Measurements from ENCODE around the gene NXPH4. TPM values are rescaled to one million over a fixed set of nuclear protein-coding genes. Genes with fewer than 3 reads are reported as not detected.

The NXPH4 gene
- polyA plus RNA-seq, 1 experiment = 2.8 TPM

DNA sequence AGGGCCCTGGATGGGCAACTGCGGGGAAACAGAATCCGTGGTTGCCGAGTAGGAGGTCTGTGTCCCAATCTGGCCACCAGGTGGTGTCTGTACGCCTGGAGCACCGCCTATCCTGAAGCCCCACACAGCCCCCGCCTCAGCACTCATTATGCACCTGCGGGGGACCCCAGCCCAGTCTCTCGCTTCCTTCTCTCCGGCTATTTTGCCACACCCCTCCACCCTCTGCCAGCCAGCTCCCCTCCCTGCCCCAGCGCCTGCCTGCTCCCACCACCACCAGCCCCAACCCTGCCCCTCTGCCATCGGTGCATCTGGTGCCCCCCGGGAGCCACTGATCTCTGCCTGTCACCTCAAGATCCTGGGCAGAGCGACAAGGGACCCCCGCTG lies 2.2 kb upstream of the NXPH4 start:
- POLR2A ChIA-PET = interaction anchor here (0.8 kb wide), 1 partner anchor 15 kb away, joined by 3 read pairs; the partner anchor contains the start of gene SHMT2
- TF ChIP-seq, protein P1, sequence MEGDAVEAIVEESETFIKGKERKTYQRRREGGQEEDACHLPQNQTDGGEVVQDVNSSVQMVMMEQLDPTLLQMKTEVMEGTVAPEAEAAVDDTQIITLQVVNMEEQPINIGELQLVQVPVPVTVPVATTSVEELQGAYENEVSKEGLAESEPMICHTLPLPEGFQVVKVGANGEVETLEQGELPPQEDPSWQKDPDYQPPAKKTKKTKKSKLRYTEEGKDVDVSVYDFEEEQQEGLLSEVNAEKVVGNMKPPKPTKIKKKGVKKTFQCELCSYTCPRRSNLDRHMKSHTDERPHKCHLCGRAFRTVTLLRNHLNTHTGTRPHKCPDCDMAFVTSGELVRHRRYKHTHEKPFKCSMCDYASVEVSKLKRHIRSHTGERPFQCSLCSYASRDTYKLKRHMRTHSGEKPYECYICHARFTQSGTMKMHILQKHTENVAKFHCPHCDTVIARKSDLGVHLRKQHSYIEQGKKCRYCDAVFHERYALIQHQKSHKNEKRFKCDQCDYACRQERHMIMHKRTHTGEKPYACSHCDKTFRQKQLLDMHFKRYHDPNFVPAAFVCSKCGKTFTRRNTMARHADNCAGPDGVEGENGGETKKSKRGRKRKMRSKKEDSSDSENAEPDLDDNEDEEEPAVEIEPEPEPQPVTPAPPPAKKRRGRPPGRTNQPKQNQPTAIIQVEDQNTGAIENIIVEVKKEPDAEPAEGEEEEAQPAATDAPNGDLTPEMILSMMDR (IDR thresholded peaks at IDR 0.05; ENCODE audit: insufficient read depth, low read depth, low read length) = peak; percentile 74
- Histone ChIP-seq H3K36me3 (ENCODE audit: control insufficient read depth, insufficient read depth, low read length) (peaks cover 28% of the 10 kb centered on the region), H3K27me3 (ENCODE audit: control insufficient read depth, insufficient read depth, low read length) (peaks cover 4% of the 10 kb centered on the region; the same call in 1 of the 2 replicates), H3K4me3 (ENCODE audit: low read depth, low read length) (no peak overlapping the region)
- CTCF ChIA-PET = interaction anchor here (0.7 to 14.9 kb wide), 26 partner anchors 9 to 248 kb away, joined by 3 to 334 read pairs (median 4); partner anchors contain the start of genes GLI1, INHBE, NEMP1 and SHMT2
- DNase-seq (ENCODE audit: low read depth) = no peak

DNA sequence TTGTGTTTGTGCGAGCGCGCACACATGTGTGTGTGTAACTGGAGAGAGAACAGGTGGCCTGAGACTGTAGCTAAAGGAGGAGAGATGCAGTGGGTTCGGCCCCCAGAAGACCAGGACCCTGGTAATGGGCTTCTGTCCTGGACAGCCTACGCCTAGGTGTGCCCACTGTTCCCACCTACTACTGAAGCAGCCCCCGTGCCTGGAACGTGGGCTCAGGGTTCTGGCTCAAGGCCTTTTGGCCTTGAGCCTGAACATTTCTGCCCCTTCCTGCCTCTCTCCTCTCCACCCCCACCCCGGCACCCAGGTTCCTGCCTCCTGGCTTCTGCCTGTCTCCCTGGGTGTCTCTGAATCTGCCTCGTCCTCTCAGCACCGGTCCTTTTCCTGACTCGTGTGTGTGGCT lies 1.5 kb upstream of the NXPH4 start:
- POLR2A ChIA-PET = interaction anchor here (0.6 kb wide), 1 partner anchor 41 kb away, joined by 3 read pairs; no protein-coding TSS in a partner anchor
- Histone ChIP-seq H3K36me3 (ENCODE audit: control insufficient read depth, insufficient read depth, low read length) (peaks cover 22% of the 10 kb centered on the region), H3K27me3 (ENCODE audit: control insufficient read depth, insufficient read depth, low read length) (peaks cover 9% of the 10 kb centered on the region), H3K4me3 (ENCODE audit: low read depth, low read length) (no peak overlapping the region)
- no peak for DNase-seq (ENCODE audit: low read depth)
- CTCF ChIA-PET = interaction anchor here (0.5 to 14.9 kb wide), 11 partner anchors 8 to 238 kb away, joined by 3 to 334 read pairs (median 21); partner anchors contain the start of genes SHMT2 and STAC3
- TF ChIP-seq, protein P1 (IDR thresholded peaks at IDR 0.05; ENCODE audit: insufficient read depth, low read depth, low read length) = no peak

DNA sequence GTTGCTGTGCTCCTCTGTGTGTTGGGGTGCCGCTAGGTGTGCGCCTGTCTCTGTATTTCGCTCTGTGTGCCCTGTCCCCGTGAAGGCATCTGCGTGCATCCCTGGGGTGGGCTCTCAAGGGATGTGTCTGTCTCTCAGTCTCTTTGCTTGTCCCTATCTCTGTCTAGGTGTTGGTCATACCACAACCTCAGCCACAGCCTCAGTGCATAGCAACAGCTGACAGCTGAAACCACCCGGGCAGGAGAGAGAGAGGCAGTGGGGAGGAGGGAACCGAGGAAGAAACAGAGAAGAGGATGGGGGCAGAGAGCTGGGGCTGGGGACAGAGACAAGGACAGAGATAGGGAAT lies 953 bp upstream of the NXPH4 start:
- DNase-seq (ENCODE audit: low read depth) = no peak
- H3K27me3 ChIP-seq (ENCODE audit: control insufficient read depth, insufficient read depth, low read length) = peaks cover 12% of the 10 kb centered on the region
- TF ChIP-seq, protein P1 (IDR thresholded peaks at IDR 0.05; ENCODE audit: insufficient read depth, low read depth, low read length) = no peak
- ChIA-PET POLR2A (interaction anchor here (0.6 kb wide), 1 partner anchor 41 kb away, joined by 3 read pairs; no protein-coding TSS in a partner anchor), CTCF (interaction anchor here (1.1 to 14.9 kb wide), 4 partner anchors 8 to 40 kb away, joined by 3 to 334 read pairs (median 78); partner anchors contain the start of gene SHMT2)
- peaks cover 16% of the 10 kb centered on the region for H3K36me3 ChIP-seq (ENCODE audit: control insufficient read depth, insufficient read depth, low read length)
- no peak overlapping the region for H3K4me3 ChIP-seq (ENCODE audit: low read depth, low read length)

DNA sequence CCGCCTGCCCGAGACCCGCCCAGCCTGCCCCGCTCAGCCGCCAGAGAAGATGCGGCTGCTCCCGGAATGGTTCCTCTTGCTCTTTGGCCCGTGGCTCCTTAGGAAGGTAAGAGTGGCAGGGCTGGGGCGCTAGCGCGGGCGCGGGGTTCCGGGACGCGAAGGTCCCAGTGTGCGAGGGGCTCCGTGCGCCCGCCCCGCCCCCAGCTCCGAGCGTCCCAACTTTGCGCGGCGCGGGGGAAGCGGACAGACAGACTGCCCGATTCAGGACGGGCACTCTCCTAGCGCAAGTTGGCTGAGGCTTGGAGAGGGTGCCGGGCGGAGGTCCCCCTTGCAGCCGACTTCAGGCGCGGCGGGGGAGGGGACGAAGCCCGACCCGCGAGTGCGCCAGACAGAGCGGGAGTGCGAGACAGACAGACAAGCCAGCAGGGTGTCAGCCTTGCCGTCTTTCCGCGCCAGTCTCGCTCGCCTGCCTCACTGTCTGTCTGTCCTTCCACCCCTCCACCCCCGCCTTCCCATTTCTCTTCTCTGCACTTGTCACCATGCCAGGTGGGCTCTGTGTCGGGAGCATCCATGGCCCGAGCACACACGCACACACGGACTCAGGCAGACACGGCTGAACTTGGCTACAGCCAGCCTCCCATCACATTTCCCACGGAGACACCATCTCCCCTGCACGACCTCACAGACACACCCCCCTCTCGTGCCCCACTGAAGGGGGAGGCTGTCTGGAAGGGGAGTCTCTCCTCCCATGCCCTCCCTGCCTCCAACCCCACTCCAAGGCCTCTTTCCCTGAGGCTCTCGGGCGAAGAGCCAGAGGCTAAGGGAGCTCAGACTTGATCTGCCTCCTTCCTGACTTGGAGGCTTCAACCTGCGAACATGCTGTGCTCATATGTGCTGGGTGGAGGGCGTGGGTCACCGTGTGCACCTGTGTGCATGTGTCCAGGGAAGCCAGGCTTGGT lies 606 bp downstream of the NXPH4 start:
- Histone ChIP-seq H3K36me3 (ENCODE audit: control insufficient read depth, insufficient read depth, low read length) (peaks cover 9% of the 10 kb centered on the region), H3K4me3 (ENCODE audit: low read depth, low read length) (peak overlapping the region; percentile 55), H3K27me3 (ENCODE audit: control insufficient read depth, insufficient read depth, low read length) (peaks cover 15% of the 10 kb centered on the region)
- ChIA-PET CTCF (interaction anchor here (1.0 to 14.9 kb wide), 7 partner anchors 11 to 236 kb away, joined by 3 to 334 read pairs (median 5); partner anchors contain the start of gene SHMT2), POLR2A (interaction anchor here (0.6 kb wide), 1 partner anchor 22 kb away, joined by 4 read pairs; no protein-coding TSS in a partner anchor)
- no peak for DNase-seq (ENCODE audit: low read depth)
- TF ChIP-seq, protein P1 (IDR thresholded peaks at IDR 0.05; ENCODE audit: insufficient read depth, low read depth, low read length) = no peak

Data from BJ (cell line).